Activated naive CD8-positive, alpha-beta T cell (primary cell): ENCODE measurements around the gene LHX6.

Source experiments
- H3K27ac Mint-ChIP-seq: one replicate; pipeline ENCODE4 v1.8.0; 2021; ENCODE audit warnings: mixed read lengths
- H3K27me3 Mint-ChIP-seq: one replicate; pipeline ENCODE4 v1.8.0; 2021; ENCODE audit warnings: mixed read lengths
- H3K36me3 Mint-ChIP-seq: one replicate; pipeline ENCODE4 v1.8.0; 2021; ENCODE audit warnings: mixed read lengths
- H3K4me1 Mint-ChIP-seq: one replicate; pipeline ENCODE4 v1.8.0; 2021; ENCODE audit warnings: low read depth, mixed read lengths
- H3K4me3 Mint-ChIP-seq: one replicate; pipeline ENCODE4 v1.8.0; 2021; ENCODE audit warnings: mild to moderate bottlenecking, mixed read lengths
- H3K9me3 Mint-ChIP-seq: one replicate; pipeline ENCODE4 v1.8.0; 2021; ENCODE audit warnings: low read depth, mixed read lengths

LHX6 gene

DNA sequence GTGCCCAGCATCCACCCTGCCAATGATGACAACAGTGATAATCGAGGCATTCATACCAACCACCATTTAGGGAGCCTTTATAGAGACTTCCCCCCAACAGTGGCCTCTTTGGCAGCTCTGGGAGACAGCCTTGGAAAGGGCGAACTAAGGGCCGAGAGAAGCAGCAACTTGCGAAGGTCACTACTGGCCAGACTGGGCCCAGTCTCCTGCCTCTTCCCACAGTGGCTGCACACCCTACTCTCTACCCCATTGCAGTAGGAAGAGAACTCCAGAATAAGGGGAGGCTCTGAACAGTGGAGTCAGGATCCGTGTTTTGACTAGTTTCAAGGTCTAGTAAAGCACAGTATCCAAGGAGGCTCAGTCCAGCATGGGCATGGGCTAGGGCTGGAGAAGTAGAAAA is 5.3 kb downstream of the LHX6 start:
- Mint-ChIP-seq H3K4me3 (no peak overlapping the region), H3K36me3 (no peaks in the 10 kb centered on the region), H3K9me3 (no peaks in the 10 kb centered on the region), H3K27ac (no peak overlapping the region), H3K27me3 (peaks cover 41% of the 10 kb centered on the region), H3K4me1 (peaks cover 23% of the 10 kb centered on the region)

DNA sequence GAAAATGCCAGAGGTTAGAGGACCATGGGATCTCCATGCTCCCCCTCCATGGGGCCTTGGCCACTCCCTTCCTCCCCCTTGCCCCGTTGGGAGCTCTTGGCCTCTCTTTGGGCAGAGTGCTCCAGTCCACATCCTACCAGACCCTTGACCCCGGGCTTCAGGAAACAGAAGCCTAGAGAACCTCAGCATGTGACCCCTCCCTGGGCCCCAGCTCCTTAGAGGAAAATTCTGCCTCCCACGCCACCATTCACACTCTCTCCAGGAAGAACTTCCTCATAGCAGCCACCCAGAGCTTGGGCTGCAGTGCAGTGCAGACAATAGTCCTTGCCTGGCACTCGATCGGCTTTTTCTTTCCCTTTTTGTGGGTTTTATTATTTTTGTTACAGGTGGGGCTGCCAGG is 6.0 kb downstream of the LHX6 start:
- Mint-ChIP-seq H3K36me3 (no peaks in the 10 kb centered on the region), H3K27ac (no peak overlapping the region), H3K4me3 (no peak overlapping the region), H3K9me3 (no peaks in the 10 kb centered on the region), H3K27me3 (peaks cover 47% of the 10 kb centered on the region), H3K4me1 (peaks cover 30% of the 10 kb centered on the region)

DNA sequence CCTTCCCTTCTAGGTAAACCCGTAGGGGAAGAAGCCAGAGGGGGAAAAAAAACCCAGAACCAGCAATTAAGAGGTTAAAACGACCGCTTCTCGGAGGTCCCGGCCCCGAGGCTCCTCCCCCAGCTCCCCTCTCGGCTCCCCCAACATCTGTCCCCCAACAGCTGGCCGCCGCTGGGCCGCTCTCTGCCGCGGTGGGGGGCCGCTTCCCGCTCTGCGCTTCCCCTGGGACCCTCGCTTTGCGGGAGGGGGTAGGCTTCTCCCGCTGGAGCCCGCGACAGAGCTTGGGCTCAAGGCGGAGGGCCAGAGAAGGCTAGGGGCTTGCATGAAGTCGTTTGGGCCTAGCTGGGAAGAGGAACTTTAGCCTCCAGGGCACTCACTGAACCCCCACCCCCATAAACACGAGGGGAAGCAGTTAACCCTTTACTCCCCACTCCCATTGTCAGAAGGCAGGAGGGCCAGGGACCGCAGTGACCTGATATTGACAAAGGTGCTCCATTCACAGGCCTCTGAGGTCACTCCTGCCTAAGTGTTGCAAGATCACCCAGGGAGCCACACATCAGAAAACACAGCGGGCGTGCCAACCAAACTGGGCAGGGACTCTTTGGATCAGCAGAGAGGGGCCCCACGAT is 7.5 kb downstream of the LHX6 start:
- no peaks in the 10 kb centered on the region for H3K9me3 Mint-ChIP-seq

DNA sequence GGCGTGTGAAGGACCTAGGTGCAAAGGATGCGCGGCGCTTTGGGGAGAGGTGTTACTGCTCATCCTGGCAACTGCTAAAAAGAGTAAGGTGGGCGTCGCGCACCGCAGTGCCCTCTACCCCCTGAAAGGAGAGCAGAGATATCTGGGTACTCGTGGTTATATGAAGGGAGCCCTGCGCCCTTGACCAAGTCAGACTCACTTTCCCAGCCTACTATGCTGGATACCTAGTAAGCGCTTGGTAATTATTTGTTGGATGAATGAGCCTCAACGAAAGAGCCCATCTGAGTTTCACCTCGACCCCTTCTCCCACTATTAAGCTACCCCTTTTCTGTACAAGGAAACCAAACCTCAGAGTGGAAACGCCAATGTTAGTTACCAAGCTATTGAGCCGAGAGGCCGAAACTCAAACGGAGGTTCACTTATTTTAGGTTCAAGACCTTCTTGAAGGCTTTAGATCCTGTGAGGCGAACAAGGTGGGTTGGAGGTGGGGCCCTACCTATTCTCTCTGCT is 8.0 kb downstream of the LHX6 start:
- H3K27me3 Mint-ChIP-seq = peaks cover 48% of the 10 kb centered on the region
- H3K27ac Mint-ChIP-seq = no peak overlapping the region
- peaks cover 25% of the 10 kb centered on the region for H3K4me1 Mint-ChIP-seq
- no peaks in the 10 kb centered on the region for H3K9me3 Mint-ChIP-seq
- H3K4me3 Mint-ChIP-seq = no peak overlapping the region
- peaks cover 2% of the 10 kb centered on the region for H3K36me3 Mint-ChIP-seq

More for the DNA sequence above, 7.5 kb downstream of the LHX6 start:
- no peak overlapping the region for H3K27ac Mint-ChIP-seq
- no peak overlapping the region for H3K4me3 Mint-ChIP-seq
- peaks cover 46% of the 10 kb centered on the region for H3K27me3 Mint-ChIP-seq
- peaks cover 2% of the 10 kb centered on the region for H3K36me3 Mint-ChIP-seq
- peaks cover 26% of the 10 kb centered on the region for H3K4me1 Mint-ChIP-seq

DNA sequence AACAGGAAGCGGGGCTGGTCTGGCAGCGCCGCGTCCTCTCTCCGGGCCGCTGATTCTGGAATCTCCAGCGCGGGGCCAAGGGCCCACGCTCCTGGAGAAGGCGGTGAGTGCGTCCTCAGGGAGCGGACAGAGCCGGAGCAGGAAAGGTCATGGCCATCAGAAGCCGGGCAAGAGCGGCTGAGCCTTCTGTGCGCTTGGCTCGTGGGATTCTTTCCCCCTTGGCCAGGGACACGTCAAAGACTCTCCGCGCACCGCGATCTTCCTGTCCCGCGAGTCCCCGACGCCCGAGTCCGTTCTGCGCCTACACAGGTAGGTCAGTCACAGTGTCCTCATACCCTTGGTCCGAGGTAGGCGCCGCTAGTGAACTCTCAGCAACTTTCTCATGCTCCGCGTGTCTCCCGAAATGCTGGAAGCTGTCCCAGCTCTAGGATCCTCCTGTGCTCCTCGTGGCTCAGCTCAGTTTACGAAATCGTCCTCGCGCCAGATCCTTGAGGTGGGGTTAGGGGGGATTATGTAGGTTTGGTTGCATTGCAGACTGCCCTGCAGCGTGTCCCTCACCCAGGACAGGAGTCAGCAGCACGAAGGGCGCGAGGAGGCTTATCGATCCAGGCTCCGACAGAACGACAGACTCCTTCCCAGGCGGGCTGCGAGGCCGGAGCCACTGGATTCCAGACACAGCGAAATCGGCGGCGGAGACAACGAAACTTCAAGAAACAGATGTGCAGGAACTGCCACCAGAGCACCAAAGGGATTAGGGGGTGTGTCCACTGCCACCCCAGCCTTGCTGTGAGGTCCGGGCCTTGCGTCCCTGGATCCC is 8.7 kb downstream of the LHX6 start:
- Mint-ChIP-seq H3K36me3 (peaks cover 2% of the 10 kb centered on the region), H3K4me1 (peaks cover 25% of the 10 kb centered on the region), H3K4me3 (peak overlapping the region; percentile 79)

DNA sequence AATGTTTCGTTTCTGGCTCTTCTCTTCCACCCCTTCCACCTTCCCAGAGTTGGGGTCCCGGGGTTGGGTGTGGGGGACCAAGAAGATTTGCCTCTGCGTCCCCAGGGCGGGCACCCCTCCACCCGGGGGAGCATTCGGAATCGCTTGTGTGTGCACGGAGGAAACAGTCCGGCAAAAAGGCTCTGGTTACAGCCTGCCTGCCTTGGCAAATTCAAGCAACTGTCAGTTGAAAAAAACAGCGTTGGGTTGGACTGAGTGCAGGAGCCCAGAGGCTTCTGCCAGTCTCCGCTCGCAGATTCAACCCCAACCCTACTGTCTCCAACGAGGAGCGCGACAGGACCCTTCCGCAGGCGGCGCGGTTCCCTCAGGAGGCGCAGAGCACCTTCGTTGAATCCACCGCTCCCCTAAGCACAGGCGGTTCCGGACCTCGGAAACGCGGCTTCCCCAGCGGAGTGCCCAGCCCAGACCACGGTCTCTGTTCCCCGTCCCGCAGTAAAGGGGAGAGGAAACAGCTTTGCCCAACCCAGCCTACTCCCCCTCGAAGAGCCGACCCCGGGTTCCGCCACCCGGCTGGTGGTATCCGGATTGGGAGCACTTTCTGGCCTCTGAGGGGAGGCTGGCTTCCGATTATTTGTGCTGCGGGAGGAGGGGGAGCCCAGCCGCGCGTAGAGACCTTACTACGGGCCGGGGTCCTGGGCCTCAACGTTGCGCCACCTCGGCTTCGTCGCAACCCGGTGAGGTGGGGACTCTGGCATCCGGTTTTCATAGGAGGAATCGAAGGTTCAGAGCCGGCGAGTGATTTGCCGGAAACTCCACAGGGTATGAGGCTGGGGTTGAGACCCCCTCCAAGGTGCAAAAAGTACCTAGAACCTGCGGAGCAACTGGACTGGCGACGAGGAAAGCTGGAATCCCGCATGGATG is 9.6 kb downstream of the LHX6 start:
- Mint-ChIP-seq H3K4me3 (peak overlapping the region; percentile 79), H3K36me3 (peaks cover 2% of the 10 kb centered on the region), H3K27me3 (peaks cover 51% of the 10 kb centered on the region), H3K4me1 (peaks cover 27% of the 10 kb centered on the region), H3K27ac (no peak overlapping the region), H3K9me3 (no peaks in the 10 kb centered on the region)

More for the DNA sequence above, 8.7 kb downstream of the LHX6 start:
- H3K27me3 Mint-ChIP-seq = peaks cover 54% of the 10 kb centered on the region
- no peaks in the 10 kb centered on the region for H3K9me3 Mint-ChIP-seq
- no peak overlapping the region for H3K27ac Mint-ChIP-seq

DNA sequence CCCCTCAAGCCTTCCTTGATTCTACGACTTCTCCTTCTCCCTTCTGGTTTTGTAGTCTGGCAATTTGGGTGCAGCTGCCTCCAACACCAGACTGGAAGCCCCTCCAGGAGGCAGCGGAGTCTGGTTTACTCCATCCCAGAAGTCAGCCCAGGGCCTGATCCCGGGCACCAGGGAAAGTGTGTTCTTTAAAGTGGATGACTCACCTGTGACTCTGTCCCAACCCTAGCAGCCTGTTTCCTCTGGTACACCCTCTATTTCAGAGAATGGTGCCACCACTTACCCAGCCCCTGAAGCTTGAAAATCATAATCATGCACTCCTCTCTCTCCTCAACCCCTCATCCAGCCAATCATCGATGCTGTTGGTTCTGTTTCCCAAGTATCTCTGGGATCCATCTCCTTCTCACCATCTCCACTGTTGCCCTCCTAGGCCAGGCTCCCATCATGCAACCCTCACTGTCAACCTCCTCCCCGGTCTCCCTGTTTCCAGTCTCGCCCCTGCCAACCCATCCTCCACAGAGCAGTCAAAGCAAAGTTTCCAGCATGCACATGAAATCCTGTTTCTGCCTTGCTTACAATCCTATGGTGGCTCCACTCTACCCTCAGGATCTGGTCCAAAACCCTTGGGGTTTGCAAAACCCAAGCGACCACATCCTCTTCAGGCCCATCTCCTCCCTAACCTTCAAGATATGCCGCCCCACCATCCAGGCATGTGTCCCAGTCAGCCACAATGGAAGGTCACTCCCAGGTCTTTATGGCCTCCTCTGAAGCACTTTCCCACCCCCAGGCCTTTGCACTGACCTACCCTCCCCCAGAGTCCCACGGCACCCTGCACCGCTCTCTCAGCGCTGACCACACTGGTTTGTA is 10.5 kb downstream of the LHX6 start:
- peaks cover 53% of the 10 kb centered on the region for H3K27me3 Mint-ChIP-seq
- peak overlapping the region; percentile 79 for H3K4me3 Mint-ChIP-seq

DNA sequence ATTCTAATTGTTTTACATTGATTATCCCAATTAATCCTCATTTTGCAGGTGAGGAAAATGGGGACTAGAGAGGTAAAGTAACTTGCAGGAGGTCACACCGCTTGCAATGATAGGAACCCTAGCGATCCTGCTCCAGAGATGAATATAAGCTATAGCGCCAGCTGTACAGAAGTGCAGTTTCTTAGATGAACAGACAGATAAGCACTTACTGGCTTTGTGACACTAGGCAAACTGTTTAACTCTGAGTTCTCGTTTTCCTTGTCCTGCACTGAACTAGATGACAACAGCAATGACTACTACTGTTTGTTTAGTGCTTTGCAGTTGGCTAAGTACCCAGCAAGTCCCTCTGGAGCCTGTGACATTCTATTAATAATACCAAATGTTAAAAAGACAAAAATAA is 11.1 kb downstream of the LHX6 start:
- Mint-ChIP-seq H3K4me3 (no peak overlapping the region), H3K9me3 (no peaks in the 10 kb centered on the region), H3K36me3 (peaks cover 2% of the 10 kb centered on the region), H3K27ac (no peak overlapping the region), H3K4me1 (peaks cover 32% of the 10 kb centered on the region), H3K27me3 (peaks cover 54% of the 10 kb centered on the region)

More for the DNA sequence above, 10.5 kb downstream of the LHX6 start:
- Mint-ChIP-seq H3K36me3 (peaks cover 2% of the 10 kb centered on the region), H3K9me3 (no peaks in the 10 kb centered on the region), H3K4me1 (peaks cover 29% of the 10 kb centered on the region), H3K27ac (no peak overlapping the region)

DNA sequence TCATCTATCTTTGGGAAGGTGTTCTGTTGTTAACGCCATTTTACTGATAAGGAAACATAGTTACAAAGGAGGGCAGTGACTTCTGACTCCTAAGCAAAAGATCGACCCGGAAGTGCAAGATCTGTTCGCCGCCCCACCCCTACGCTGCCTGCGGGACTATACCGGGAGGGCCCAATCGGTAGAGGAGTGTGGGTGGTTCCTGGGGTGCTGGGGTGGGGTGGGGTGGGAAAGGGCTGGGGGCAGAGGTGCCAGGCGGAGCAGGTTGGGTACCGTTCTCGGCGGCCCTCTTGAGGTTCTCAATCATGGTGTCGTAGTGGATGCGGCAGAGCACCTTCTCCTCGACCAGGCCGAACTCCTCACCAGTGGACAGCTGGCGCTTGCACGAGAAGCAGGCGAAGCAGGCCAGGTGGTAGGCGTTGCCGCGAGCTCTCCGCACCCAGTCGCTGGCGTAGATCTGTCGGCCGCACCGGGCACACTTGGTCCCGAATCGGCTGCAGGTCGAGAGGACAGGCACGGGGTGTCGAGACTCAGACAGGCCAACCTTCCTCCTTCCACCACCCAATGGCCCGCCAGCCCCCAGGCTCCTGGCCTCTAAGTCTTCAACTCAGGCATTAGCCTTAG is 11.8 kb downstream of the LHX6 start:
- Mint-ChIP-seq H3K27ac (no peak overlapping the region), H3K27me3 (peaks cover 55% of the 10 kb centered on the region), H3K4me3 (peak overlapping the region; percentile 30), H3K9me3 (no peaks in the 10 kb centered on the region), H3K36me3 (peaks cover 2% of the 10 kb centered on the region), H3K4me1 (peaks cover 32% of the 10 kb centered on the region)

DNA sequence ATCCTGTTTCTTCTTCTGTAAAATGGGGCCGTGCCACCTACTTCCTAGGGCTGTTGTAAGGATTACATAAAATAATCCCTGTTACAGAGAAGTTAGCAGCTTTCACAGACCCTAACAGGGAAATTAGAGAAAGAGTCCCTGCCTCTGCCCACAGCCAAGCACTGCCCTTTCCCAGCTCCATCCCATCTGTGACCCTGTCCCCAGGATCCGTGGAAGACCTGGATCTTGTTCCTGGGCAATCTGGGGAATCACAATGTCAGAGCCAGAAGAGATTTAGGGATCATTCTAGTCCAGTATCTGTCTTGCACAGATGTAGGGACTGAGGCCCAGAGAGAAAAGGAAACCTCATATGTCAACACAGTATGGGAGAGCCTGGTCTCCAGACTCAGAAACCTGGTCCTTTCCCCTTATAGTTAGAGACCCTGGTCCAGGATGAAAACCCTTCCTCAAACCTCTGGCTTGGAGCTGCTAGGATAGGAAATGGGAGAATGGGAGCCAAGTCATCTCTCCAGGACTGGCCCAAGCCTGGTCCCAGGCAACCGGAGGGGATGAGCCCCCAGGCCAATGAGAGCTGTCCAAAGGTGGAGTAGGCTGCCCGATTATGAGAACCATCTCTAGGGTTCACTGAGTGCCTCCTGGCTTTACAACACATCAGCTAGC is 12.5 kb downstream of the LHX6 start:
- no peaks in the 10 kb centered on the region for H3K9me3 Mint-ChIP-seq

DNA sequence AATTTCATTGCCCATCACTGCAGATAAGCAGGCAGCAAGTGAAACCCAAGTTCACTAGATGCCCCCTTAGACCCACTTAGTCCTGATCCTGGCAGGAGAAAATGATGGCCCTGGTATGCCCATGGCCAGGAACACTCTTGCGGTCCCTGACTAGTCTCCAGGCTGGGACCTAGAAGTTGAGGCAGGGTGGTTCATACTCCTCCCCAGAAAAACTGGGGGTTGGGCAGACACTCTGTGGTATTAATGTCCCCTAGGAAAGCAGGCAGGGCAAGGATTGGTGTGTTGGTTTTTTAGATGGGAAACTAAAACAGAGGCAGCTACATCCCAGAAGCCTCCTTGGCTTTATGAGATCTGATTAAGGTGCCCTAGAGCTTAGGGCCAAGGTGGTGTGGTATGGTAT is 13.1 kb downstream of the LHX6 start:
- Mint-ChIP-seq H3K27ac (no peak overlapping the region), H3K27me3 (peaks cover 63% of the 10 kb centered on the region), H3K4me1 (peaks cover 30% of the 10 kb centered on the region), H3K4me3 (no peak overlapping the region), H3K36me3 (peaks cover 2% of the 10 kb centered on the region), H3K9me3 (no peaks in the 10 kb centered on the region)

More for the DNA sequence above, 12.5 kb downstream of the LHX6 start:
- Mint-ChIP-seq H3K27me3 (peaks cover 59% of the 10 kb centered on the region), H3K4me1 (peaks cover 30% of the 10 kb centered on the region), H3K4me3 (peak overlapping the region; percentile 30), H3K27ac (no peak overlapping the region), H3K36me3 (peaks cover 2% of the 10 kb centered on the region)

DNA sequence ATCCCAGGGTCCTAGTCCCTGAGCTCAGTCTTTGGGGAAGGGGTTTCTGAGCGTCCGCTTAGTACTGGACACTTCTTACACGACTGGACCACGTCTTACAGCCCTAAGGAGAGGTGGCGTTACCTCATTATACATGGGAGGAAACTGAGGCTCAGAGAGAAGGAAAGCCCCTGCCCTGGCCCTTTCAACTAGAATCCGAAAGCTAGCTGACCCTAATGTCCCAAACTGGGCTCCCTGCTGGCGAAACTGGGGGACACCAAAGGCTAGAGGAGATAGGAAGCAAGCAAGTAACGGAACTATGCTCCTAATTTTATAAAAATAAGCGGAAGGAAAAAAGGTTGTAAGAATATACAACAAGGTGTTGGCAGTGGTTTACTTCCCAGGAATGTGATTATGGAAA is 14.2 kb downstream of the LHX6 start:
- Mint-ChIP-seq H3K27me3 (peaks cover 63% of the 10 kb centered on the region), H3K36me3 (peaks cover 2% of the 10 kb centered on the region), H3K4me1 (peaks cover 27% of the 10 kb centered on the region), H3K9me3 (no peaks in the 10 kb centered on the region), H3K27ac (no peak overlapping the region), H3K4me3 (peak overlapping the region; percentile 74)
